NCI-H187 treated with DMSO at 0.1 percent for 48 hours (cell line): ENCODE results near the gene PLD1.

Source experiments
- DNase-seq: peaks from one replicate; lab custom pipeline; 2025; lab: John Stamatoyannopoulos, UW

The PLD1 gene

GRCh38 chr3:171561596-171562323 lies 248.5 kb downstream of the PLD1 start:
- no peak for DNase-seq

- no peak for DNase-seq
Observed at GRCh38 chr3:171559586-171559985, 250.7 kb downstream of the PLD1 start.

- no peak for DNase-seq
Observed at GRCh38 chr3:171558188-171558696, 252.0 kb downstream of the PLD1 start.

GRCh38 chr3:171557173-171557572 lies 253.1 kb downstream of the PLD1 start:
- DNase-seq, result no peak

GRCh38 chr3:171556574-171557145 lies 253.6 kb downstream of the PLD1 start:
- DNase-seq, result no peak

GRCh38 chr3:171556148-171556547 lies 254.1 kb downstream of the PLD1 start:
- no peak for DNase-seq

- DNase-seq, result no peak
Observed at GRCh38 chr3:171553086-171553485, 257.2 kb downstream of the PLD1 start.

- DNase-seq, result no peak
Observed at GRCh38 chr3:171552531-171552930, 257.8 kb downstream of the PLD1 start.

- DNase-seq, result no peak
Observed at GRCh38 chr3:171551296-171551695, 259.0 kb downstream of the PLD1 start.
